DND-41 (cell line): ENCODE data around the gene TOR3A.

Experiments used
- ATAC-seq: fragments of 200-7000 bp; cut with Tn5 transposase; 3 replicates; pipeline ENCODE4 v1.9.1; 2021; ENCODE audit warnings: low read depth; ENCODE audit not compliant: insufficient read depth
- DNase-seq: peaks from one replicate; pipeline ENCODE4 v3.0.0-alpha.2; 2020
- H2AFZ ChIP-seq: 2 replicates; pipeline ENCODE4 v1.6.0; 2012; ENCODE audit warnings: low read depth, low read length
- H3K27ac ChIP-seq: 2 replicates; pipeline ENCODE4 v1.5.1; 2012; ENCODE audit warnings: low read length, inconsistent platforms
- H3K27me3 ChIP-seq: fragments of 200-600 bp; sonication (generic); 2 replicates; pipeline ENCODE4 v1.6.0; 2012; ENCODE audit warnings: low read length, mild to moderate bottlenecking, inconsistent platforms; ENCODE audit not compliant: insufficient read depth, poor library complexity
- H3K36me3 ChIP-seq: 2 replicates; pipeline ENCODE4 v1.5.1; 2012; ENCODE audit warnings: low read length, inconsistent platforms; ENCODE audit not compliant: insufficient read depth
- H3K4me1 ChIP-seq: 2 replicates; pipeline ENCODE4 v1.5.1; 2012; ENCODE audit warnings: mild to moderate bottlenecking, low read length; ENCODE audit not compliant: insufficient read depth
- H3K4me2 ChIP-seq: 2 replicates; pipeline ENCODE4 v1.6.0; 2012; ENCODE audit warnings: mild to moderate bottlenecking, moderate library complexity, low read length, inconsistent platforms; ENCODE audit not compliant: insufficient read depth
- H3K4me3 ChIP-seq, 2 experiments: fragments of 200-600 bp in 1 of 2; shearing (Covaris generic) in 1 of 2; 2 replicates each; pipeline ENCODE4 v1.5.1; 2012 to 2016; ENCODE audit warnings: inconsistent platforms in 2 of 2, low read length in 2 of 2, mild to moderate bottlenecking in 2 of 2, low read depth in 1 of 2, moderate library complexity in 1 of 2
- H3K79me2 ChIP-seq: 2 replicates; pipeline ENCODE4 v1.6.0; 2012; ENCODE audit warnings: low read length, inconsistent platforms; ENCODE audit not compliant: insufficient read depth
- H3K9ac ChIP-seq: 2 replicates; pipeline ENCODE4 v1.6.0; 2012; ENCODE audit warnings: low read depth, mild to moderate bottlenecking, inconsistent platforms, low read length, moderate library complexity
- H3K9me3 ChIP-seq: 2 replicates; pipeline ENCODE4 v1.5.1; 2012; ENCODE audit warnings: low read length, moderate library complexity, mild to moderate bottlenecking, inconsistent platforms; ENCODE audit not compliant: insufficient read depth, severe bottlenecking
- H4K20me1 ChIP-seq: 2 replicates; pipeline ENCODE4 v1.6.0; 2012; ENCODE audit warnings: low read length; ENCODE audit not compliant: insufficient read depth
- EZH2 ChIP-seq: IDR thresholded peaks from 3 replicates; pipeline ENCODE4 v1.6.1; 2012; ENCODE audit warnings: borderline replicate concordance, low read depth, mild to moderate bottlenecking, moderate library complexity, low read length, inconsistent platforms; ENCODE audit not compliant: severe bottlenecking
- TF ChIP-seq, protein P1 (sequence below): IDR thresholded peaks from 2 replicates; pipeline ENCODE4 v1.5.1; 2012; ENCODE audit warnings: borderline replicate concordance, low read length, moderate library complexity, mild to moderate bottlenecking; ENCODE audit not compliant: poor library complexity, severe bottlenecking; ENCODE audit errors: extremely low read depth

TOR3A gene

DNA sequence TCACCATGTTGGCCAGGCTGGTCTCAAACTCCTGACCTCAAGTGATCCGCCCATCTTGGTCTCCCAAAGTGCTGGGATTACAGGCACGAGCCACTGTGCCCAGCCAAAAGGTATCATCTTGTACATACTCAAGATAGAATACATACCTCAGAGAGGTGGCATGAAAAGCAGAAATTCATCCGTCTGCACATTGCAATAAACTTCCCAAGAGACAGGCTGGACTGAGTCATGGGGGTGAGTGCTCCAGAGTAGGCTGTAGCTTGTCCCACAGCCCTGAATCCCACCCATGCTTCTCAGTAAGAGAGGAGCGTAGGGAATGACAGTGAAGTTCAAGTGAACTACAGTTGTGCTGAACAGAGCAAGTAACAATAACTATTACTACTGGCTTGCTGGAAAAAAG, 19.7 kb downstream of the TOR3A start:
- peaks cover 17% of the 10 kb centered on the region for H3K36me3 ChIP-seq
- H2AFZ ChIP-seq = no peak overlapping the region
- H4K20me1 ChIP-seq = no peaks in the 10 kb centered on the region
- H3K4me1 ChIP-seq = no peaks in the 10 kb centered on the region
- H3K9ac ChIP-seq = no peak overlapping the region
- ATAC-seq (no peak), DNase-seq (no peak)
- H3K9me3 ChIP-seq = no peaks in the 10 kb centered on the region
- H3K27ac ChIP-seq = no peak overlapping the region
- H3K4me2 ChIP-seq = no peak overlapping the region
- H3K4me3 ChIP-seq = no peak overlapping the region
- TF ChIP-seq, protein P1, sequence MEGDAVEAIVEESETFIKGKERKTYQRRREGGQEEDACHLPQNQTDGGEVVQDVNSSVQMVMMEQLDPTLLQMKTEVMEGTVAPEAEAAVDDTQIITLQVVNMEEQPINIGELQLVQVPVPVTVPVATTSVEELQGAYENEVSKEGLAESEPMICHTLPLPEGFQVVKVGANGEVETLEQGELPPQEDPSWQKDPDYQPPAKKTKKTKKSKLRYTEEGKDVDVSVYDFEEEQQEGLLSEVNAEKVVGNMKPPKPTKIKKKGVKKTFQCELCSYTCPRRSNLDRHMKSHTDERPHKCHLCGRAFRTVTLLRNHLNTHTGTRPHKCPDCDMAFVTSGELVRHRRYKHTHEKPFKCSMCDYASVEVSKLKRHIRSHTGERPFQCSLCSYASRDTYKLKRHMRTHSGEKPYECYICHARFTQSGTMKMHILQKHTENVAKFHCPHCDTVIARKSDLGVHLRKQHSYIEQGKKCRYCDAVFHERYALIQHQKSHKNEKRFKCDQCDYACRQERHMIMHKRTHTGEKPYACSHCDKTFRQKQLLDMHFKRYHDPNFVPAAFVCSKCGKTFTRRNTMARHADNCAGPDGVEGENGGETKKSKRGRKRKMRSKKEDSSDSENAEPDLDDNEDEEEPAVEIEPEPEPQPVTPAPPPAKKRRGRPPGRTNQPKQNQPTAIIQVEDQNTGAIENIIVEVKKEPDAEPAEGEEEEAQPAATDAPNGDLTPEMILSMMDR = no peak
- no peak for TF ChIP-seq EZH2
- no peaks in the 10 kb centered on the region for H3K27me3 ChIP-seq
- no peaks in the 10 kb centered on the region for H3K79me2 ChIP-seq

DNA sequence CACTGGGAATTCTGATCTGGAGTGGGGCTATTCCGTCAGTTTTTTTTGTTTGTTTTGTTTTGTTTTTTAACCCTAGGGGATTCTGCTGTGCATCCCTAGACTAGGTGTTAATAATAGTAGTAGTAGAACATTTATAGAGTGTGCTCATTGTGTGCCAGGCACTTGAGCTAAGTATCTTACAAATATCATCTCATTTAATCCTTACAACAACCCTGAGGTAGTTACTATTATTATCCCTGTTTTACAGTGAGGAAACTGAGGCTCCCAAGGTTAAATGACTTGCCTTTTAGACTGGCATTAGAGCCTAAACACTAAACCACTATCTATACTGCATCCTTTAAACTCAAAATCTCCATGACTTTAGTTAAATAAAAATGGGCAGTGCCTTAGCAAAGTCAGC, 22.1 kb downstream of the TOR3A start:
- ATAC-seq (no peak), DNase-seq (no peak)
- H3K79me2 ChIP-seq = no peaks in the 10 kb centered on the region
- TF ChIP-seq, protein P1 = no peak
- TF ChIP-seq EZH2 = no peak
- H4K20me1 ChIP-seq = no peaks in the 10 kb centered on the region
- no peak overlapping the region for H3K4me2 ChIP-seq
- H2AFZ ChIP-seq = no peak overlapping the region
- H3K4me3 ChIP-seq = no peak overlapping the region
- no peak overlapping the region for H3K9ac ChIP-seq
- no peaks in the 10 kb centered on the region for H3K9me3 ChIP-seq
- H3K27me3 ChIP-seq = no peaks in the 10 kb centered on the region
- no peaks in the 10 kb centered on the region for H3K4me1 ChIP-seq
- no peak overlapping the region for H3K27ac ChIP-seq
- peaks cover 19% of the 10 kb centered on the region for H3K36me3 ChIP-seq

DNA sequence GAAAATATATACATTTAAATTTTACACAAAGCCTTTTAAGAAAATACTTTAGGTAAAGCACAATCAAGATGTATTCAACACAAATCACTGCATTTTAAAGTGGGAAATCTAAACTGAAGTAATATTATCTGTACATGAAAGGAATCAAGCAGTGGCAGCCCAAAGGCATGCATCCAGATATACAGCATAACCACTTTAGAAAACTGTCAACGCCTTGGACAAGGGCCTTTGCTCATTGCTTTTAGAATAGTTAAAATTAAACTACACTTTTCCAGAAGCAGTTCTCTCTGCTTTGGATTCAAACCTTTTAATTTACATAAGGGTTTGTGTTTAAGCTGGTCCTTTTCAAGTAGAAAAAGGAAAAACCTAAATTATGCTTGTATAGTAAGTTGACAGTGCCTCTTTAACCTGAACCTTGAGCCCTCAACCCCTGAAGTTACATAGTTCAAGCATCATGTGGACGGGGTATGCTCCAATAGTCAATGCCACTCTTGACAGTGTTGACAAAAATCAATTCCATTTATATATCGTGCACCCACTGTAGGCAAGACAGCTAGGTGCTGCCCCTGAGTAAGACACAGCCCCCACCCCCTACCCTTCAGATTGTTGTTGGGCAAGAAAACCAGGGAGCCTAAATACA, 22.9 kb downstream of the TOR3A start:
- H3K36me3 ChIP-seq = peaks cover 24% of the 10 kb centered on the region

More for the DNA sequence above, 22.9 kb downstream of the TOR3A start:
- Histone ChIP-seq H3K9ac (no peak overlapping the region), H3K4me2 (no peak overlapping the region), H3K4me1 (no peaks in the 10 kb centered on the region), H3K9me3 (no peaks in the 10 kb centered on the region), H3K4me3 (no peak overlapping the region), H2AFZ (no peak overlapping the region), H3K79me2 (no peaks in the 10 kb centered on the region), H3K27me3 (no peaks in the 10 kb centered on the region), H4K20me1 (no peaks in the 10 kb centered on the region), H3K27ac (no peak overlapping the region)
- TF ChIP-seq, protein P1 = no peak
- TF ChIP-seq EZH2 = no peak
- ATAC-seq (no peak), DNase-seq (no peak)
